Measurements from ENCODE around the gene CPE. TPM values are rescaled to one million over a fixed set of nuclear protein-coding genes. Genes with fewer than 3 reads are reported as not detected.

CPE gene
- polyA plus RNA-seq, 1 of the 3 experiments (the other 2 are of a cell fraction): 18.2 TPM

DNA sequence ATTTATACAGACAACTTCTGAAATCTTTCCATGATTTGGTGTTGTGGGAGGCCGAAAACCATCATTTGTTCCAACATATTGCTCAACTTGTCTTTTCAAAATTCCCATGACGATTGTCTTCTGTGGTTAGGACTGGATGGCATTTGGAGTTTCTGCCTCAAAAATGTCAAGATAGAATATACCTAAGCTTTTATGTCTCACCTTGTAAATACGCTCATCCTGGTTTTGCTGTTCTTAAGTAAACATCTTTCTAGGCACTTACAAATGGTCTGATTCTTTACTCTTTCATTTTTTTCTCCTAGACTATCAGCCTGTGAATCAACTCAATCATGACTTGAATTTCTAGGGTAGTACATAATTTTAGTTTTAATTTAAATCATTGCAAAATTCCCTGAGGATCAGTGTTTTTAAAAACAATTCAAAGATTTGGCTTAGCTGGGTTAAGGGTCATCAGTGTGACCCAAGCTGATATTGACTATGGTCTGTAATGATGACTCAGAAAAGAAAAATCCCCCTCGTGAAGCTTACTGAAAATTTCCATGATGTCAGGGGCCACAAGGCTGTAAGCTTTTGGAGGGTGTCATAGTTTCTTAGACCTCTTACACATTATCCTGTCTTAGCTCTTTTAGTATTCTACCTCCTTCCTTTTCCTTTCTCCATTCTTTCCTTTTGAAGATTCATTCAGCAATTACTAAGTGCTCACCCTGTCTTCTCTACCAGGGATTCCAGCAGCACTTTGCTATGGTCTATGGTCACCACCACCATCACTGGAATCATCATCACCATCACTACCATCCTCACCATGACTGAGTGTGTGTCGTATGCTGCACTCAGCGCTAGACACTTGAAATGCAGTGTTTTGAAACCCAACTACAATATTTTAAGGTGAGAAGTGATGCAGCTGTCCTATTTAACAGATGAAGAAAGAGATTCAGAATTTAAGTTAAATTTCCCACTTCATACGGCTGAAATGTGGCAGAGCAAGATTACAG lies 124.4 kb downstream of the CPE start:
- H3K4me1 ChIP-seq (ENCODE audit: control insufficient read depth in 1 of 2, insufficient read depth in 2 of 2, low read depth in 1 of 2, low read length in 1 of 2): peaks cover 0 to 8% of the 10 kb centered on the region in 2 experiments; a peak in 2 of 4 replicates
- 53% methylated on average over 7 of the region's 7 CpGs for WGBS (ENCODE audit: low lambda C conversion rate)
- no peaks in the 10 kb centered on the region for H3F3A ChIP-seq (replicated peaks; ENCODE audit: insufficient read depth)
- H4K20me1 ChIP-seq (ENCODE audit: insufficient read depth): no peaks in the 10 kb centered on the region
- no peaks in the 10 kb centered on the region for H3K36me3 ChIP-seq (replicated peaks in 1 of 2; ENCODE audit: control insufficient read depth in 1 of 2, insufficient read depth in 2 of 2, low read length in 1 of 2)
- ChIA-PET POLR2A (no interaction called here), CTCF (interaction anchor here (0.6 to 2.2 kb wide), 3 partner anchors 10 to 1947 kb away, joined by 3 to 7 read pairs (median 5); no protein-coding TSS in a partner anchor)
- H3K4me2 ChIP-seq: no peak overlapping the region
- H3K9ac ChIP-seq: no peak overlapping the region
- no peaks in the 10 kb centered on the region for H3K9me3 ChIP-seq
- no peak overlapping the region for H2AFZ ChIP-seq (ENCODE audit: low read depth)
- H3K9me2 ChIP-seq: no peaks in the 10 kb centered on the region
- no peaks in the 10 kb centered on the region for H3K27me3 ChIP-seq (ENCODE audit: insufficient read depth)
- no peak overlapping the region for H3K4me3 ChIP-seq (ENCODE audit: low read depth in 2 of 2, low read length in 1 of 2)
- TF ChIP-seq SMC3 (IDR thresholded peaks at IDR 0.05; ENCODE audit: low read depth, low read length) (no peak), FOSL2 (IDR thresholded peaks at IDR 0.05; ENCODE audit: borderline replicate concordance, low read depth) (no peak), EP300 (IDR thresholded peaks at IDR 0.05; ENCODE audit: borderline replicate concordance in 1 of 2, low read depth in 1 of 2, low read length in 1 of 2) (no peak), FOXM1 (IDR thresholded peaks at IDR 0.05; ENCODE audit: low read depth) (no peak), MEF2A (IDR thresholded peaks at IDR 0.05; ENCODE audit: borderline replicate concordance, low read depth) (no peak), TEAD4 (IDR thresholded peaks at IDR 0.05; ENCODE audit: borderline replicate concordance, insufficient read depth) (no peak), SIN3A (IDR thresholded peaks at IDR 0.05; ENCODE audit: borderline replicate concordance, low read depth, low read length) (no peak), FOXJ3 (CRISPR knock-in tag; IDR thresholded peaks at IDR 0.05) (no peak), GABPA (IDR thresholded peaks at IDR 0.05; ENCODE audit: low read depth) (no peak)
- TF ChIP-seq, protein P1, sequence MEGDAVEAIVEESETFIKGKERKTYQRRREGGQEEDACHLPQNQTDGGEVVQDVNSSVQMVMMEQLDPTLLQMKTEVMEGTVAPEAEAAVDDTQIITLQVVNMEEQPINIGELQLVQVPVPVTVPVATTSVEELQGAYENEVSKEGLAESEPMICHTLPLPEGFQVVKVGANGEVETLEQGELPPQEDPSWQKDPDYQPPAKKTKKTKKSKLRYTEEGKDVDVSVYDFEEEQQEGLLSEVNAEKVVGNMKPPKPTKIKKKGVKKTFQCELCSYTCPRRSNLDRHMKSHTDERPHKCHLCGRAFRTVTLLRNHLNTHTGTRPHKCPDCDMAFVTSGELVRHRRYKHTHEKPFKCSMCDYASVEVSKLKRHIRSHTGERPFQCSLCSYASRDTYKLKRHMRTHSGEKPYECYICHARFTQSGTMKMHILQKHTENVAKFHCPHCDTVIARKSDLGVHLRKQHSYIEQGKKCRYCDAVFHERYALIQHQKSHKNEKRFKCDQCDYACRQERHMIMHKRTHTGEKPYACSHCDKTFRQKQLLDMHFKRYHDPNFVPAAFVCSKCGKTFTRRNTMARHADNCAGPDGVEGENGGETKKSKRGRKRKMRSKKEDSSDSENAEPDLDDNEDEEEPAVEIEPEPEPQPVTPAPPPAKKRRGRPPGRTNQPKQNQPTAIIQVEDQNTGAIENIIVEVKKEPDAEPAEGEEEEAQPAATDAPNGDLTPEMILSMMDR (IDR thresholded peaks at IDR 0.05): no peak
- TF ChIP-seq, protein P2, sequence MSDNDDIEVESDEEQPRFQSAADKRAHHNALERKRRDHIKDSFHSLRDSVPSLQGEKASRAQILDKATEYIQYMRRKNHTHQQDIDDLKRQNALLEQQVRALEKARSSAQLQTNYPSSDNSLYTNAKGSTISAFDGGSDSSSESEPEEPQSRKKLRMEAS (IDR thresholded peaks at IDR 0.05; ENCODE audit: low read depth): no peak
- TF ChIP-seq, protein P3, sequence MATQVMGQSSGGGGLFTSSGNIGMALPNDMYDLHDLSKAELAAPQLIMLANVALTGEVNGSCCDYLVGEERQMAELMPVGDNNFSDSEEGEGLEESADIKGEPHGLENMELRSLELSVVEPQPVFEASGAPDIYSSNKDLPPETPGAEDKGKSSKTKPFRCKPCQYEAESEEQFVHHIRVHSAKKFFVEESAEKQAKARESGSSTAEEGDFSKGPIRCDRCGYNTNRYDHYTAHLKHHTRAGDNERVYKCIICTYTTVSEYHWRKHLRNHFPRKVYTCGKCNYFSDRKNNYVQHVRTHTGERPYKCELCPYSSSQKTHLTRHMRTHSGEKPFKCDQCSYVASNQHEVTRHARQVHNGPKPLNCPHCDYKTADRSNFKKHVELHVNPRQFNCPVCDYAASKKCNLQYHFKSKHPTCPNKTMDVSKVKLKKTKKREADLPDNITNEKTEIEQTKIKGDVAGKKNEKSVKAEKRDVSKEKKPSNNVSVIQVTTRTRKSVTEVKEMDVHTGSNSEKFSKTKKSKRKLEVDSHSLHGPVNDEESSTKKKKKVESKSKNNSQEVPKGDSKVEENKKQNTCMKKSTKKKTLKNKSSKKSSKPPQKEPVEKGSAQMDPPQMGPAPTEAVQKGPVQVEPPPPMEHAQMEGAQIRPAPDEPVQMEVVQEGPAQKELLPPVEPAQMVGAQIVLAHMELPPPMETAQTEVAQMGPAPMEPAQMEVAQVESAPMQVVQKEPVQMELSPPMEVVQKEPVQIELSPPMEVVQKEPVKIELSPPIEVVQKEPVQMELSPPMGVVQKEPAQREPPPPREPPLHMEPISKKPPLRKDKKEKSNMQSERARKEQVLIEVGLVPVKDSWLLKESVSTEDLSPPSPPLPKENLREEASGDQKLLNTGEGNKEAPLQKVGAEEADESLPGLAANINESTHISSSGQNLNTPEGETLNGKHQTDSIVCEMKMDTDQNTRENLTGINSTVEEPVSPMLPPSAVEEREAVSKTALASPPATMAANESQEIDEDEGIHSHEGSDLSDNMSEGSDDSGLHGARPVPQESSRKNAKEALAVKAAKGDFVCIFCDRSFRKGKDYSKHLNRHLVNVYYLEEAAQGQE (IDR thresholded peaks at IDR 0.05; ENCODE audit: low read depth, low read length): no peak
- TF ChIP-seq, protein P4, sequence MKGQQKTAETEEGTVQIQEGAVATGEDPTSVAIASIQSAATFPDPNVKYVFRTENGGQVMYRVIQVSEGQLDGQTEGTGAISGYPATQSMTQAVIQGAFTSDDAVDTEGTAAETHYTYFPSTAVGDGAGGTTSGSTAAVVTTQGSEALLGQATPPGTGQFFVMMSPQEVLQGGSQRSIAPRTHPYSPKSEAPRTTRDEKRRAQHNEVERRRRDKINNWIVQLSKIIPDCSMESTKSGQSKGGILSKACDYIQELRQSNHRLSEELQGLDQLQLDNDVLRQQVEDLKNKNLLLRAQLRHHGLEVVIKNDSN (IDR thresholded peaks at IDR 0.05; ENCODE audit: borderline replicate concordance, low read depth): no peak
- no peaks in the 10 kb centered on the region for H3K79me2 ChIP-seq (ENCODE audit: insufficient read depth)
- H3K27ac ChIP-seq (ENCODE audit: low read depth in 2 of 2, low read length in 1 of 2): no peak overlapping the region
- no peak for DNase-seq
